Activated T-cell treated with anti-CD3 and anti-CD28 coated beads, Interleukin-2, amount 50 U/mL, for 72 hours (primary cell): ENCODE measurements around the gene RAMP3. TPM values are rescaled to one million over a fixed set of nuclear protein-coding genes. Genes with fewer than 3 reads are reported as not detected.
A peak's percentile ranks its signal among the peaks of the same experiment; 100 is the strongest.
"Not testable (repeated sequence)": the region's sequence is repeated elsewhere in the genome, so short reads cannot be mapped to it uniquely, and the experiment has no call there.

Source experiments
- ATAC-seq, 2 donors: fragments of 150-1000 bp; cut with Tn5 transposase; replicated peaks in 1 of 2; 2 replicates each; pipeline ENCODE4 v1.10.0; 2021; ENCODE audit warnings: moderate library complexity in 2 of 2, mild to moderate bottlenecking in 1 of 2
- DNase-seq, 2 donors: peaks; one replicate each; pipeline ENCODE4 v3.0.0; 2021 to 2022; ENCODE audit warnings: mixed read lengths in 1 of 2
- H3K27ac Mint-ChIP-seq: one replicate; pipeline ENCODE4 v1.8.0; 2022; ENCODE audit warnings: mild to moderate bottlenecking, moderate library complexity, mixed read lengths
- H3K27me3 Mint-ChIP-seq: one replicate; pipeline ENCODE4 v1.8.0; 2022; ENCODE audit warnings: low read depth, mixed read lengths
- H3K36me3 Mint-ChIP-seq, 2 donors: one replicate each; pipeline ENCODE4 v1.8.0; 2022; ENCODE audit warnings: mixed read lengths in 2 of 2, mild to moderate bottlenecking in 1 of 2; ENCODE audit not compliant: insufficient read depth in 2 of 2
- H3K4me1 Mint-ChIP-seq: one replicate; pipeline ENCODE4 v1.8.0; 2022; ENCODE audit warnings: low read depth, mixed read lengths
- H3K4me3 Mint-ChIP-seq, 2 donors: one replicate each; pipeline ENCODE4 v1.8.0; 2022; ENCODE audit warnings: mild to moderate bottlenecking in 2 of 2, mixed read lengths in 2 of 2, moderate library complexity in 2 of 2
- H3K9me3 Mint-ChIP-seq, 2 donors: one replicate each; pipeline ENCODE4 v1.8.0; 2022; ENCODE audit warnings: mixed read lengths in 2 of 2
- total RNA-seq, 2 donors: library from RNA; stranded (reverse); gene quantifications; one replicate each; pipeline ENCODE4 v1.2.3, GENCODE V29; 2022

RAMP3 gene, protein sequence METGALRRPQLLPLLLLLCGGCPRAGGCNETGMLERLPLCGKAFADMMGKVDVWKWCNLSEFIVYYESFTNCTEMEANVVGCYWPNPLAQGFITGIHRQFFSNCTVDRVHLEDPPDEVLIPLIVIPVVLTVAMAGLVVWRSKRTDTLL
- under 1 TPM in 1 of 2 donors, not detected in 1; 0.50 TPM for total RNA-seq

GRCh38 chr7:45157653-45158401 lies at the start of gene RAMP3:
TSS of gene RAMP3 (plus strand) at chr7:45157791. CDS start at chr7:45157829, 38 bp downstream.
- ATAC-seq: no peak
- DNase-seq: no peak
- Mint-ChIP-seq H3K27me3 (peaks cover 27% of the 10 kb centered on the region), H3K9me3 (no peaks in the 10 kb centered on the region), H3K4me1 (peaks cover 5% of the 10 kb centered on the region), H3K36me3 (no peaks in the 10 kb centered on the region), H3K4me3 (no peak within 1 kb of the TSS), H3K27ac (no peak within 1 kb of the TSS)

GRCh38 chr7:45108863-45109262 lies 48.7 kb upstream of the RAMP3 start:
- peaks cover 44% of the 10 kb centered on the region for H3K4me1 Mint-ChIP-seq
- peak overlapping the region; percentile 81 for H3K27ac Mint-ChIP-seq
- H3K9me3 Mint-ChIP-seq: no peaks in the 10 kb centered on the region
- no peak for DNase-seq
- H3K36me3 Mint-ChIP-seq: peaks cover 14 to 25% of the 10 kb centered on the region in 2 donors
- ATAC-seq: no peak
- peak overlapping the region; percentile 81 to 94 for H3K4me3 Mint-ChIP-seq
- no peaks in the 10 kb centered on the region for H3K27me3 Mint-ChIP-seq

GRCh38 chr7:45111298-45112223 lies 46.0 kb upstream of the RAMP3 start, which contains the start of gene TBRG4:
TSS of gene TBRG4 (minus strand) at chr7:45111697. CDS start at chr7:45109237, 2,460 bp downstream.
- Mint-ChIP-seq H3K27ac (peak within 1 kb of the TSS; percentile 97), H3K4me3 (peak within 1 kb of the TSS; percentile 94 to 95), H3K27me3 (peaks cover 6% of the 10 kb centered on the region), H3K9me3 (no peaks in the 10 kb centered on the region), H3K4me1 (peaks cover 35% of the 10 kb centered on the region), H3K36me3 (peaks cover 10 to 24% of the 10 kb centered on the region in 2 donors)
- ATAC-seq (peak; percentile 96 to 98), DNase-seq (peak; percentile 95)

- DNase-seq: no peak
- Mint-ChIP-seq H3K4me1 (peaks cover 28% of the 10 kb centered on the region), H3K27ac (peak overlapping the region; percentile 56), H3K36me3 (peaks cover 10 to 24% of the 10 kb centered on the region in 2 donors), H3K9me3 (no peaks in the 10 kb centered on the region), H3K4me3 (peak overlapping the region; percentile 94 to 95), H3K27me3 (peaks cover 6% of the 10 kb centered on the region)
- ATAC-seq: no peak
Observed at GRCh38 chr7:45112648-45113047, 44.9 kb upstream of the RAMP3 start.

DNA sequence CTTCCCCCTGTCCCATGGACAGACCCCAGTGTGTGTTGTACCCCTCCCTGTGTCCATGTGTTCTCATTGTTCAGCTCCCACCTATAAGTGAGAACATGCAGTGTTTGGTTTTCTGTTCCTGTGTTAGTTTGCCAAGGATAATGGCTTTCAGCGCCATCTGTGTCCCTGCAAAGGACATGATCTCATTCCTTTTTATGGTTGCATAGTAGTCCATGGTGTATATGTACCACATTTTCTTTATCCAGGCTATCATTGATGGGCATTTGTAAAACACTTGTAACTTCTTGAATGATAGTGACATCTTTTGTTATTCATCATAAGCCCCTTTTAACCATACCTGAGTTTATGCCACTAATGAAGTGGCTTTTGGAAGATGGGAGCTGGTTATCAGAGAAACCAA lies 43.3 kb upstream of the RAMP3 start:
- H3K4me1 Mint-ChIP-seq: peaks cover 12% of the 10 kb centered on the region
- peaks cover 6 to 15% of the 10 kb centered on the region in 2 donors for H3K36me3 Mint-ChIP-seq
- ATAC-seq, DNase-seq, H3K27me3 Mint-ChIP-seq, H3K9me3 Mint-ChIP-seq, H3K27ac Mint-ChIP-seq, H3K4me3 Mint-ChIP-seq: not testable (repeated sequence)

- DNase-seq (no peak), ATAC-seq (no peak)
- Mint-ChIP-seq H3K9me3 (no peaks in the 10 kb centered on the region), H3K4me3 (no peak overlapping the region), H3K4me1 (peaks cover 8% of the 10 kb centered on the region), H3K36me3 (peaks cover 6 to 15% of the 10 kb centered on the region in 2 donors), H3K27ac (no peak overlapping the region), H3K27me3 (peaks cover 6% of the 10 kb centered on the region)
Observed at GRCh38 chr7:45114926-45115325, 42.7 kb upstream of the RAMP3 start.

GRCh38 chr7:45116048-45116447 lies 41.5 kb upstream of the RAMP3 start:
- Mint-ChIP-seq H3K27ac (no peak overlapping the region), H3K27me3 (peaks cover 6% of the 10 kb centered on the region), H3K36me3 (peaks cover 6 to 7% of the 10 kb centered on the region in 2 donors), H3K9me3 (no peaks in the 10 kb centered on the region), H3K4me1 (no peaks in the 10 kb centered on the region), H3K4me3 (no peak overlapping the region)
- DNase-seq (no peak), ATAC-seq (no peak)

- Mint-ChIP-seq H3K4me3 (no peak overlapping the region), H3K9me3 (no peaks in the 10 kb centered on the region), H3K27ac (no peak overlapping the region), H3K4me1 (no peaks in the 10 kb centered on the region), H3K27me3 (peaks cover 6% of the 10 kb centered on the region), H3K36me3 (no peaks in the 10 kb centered on the region)
- ATAC-seq (no peak), DNase-seq (no peak)
Observed at GRCh38 chr7:45117582-45117981, 40.0 kb upstream of the RAMP3 start.

DNA sequence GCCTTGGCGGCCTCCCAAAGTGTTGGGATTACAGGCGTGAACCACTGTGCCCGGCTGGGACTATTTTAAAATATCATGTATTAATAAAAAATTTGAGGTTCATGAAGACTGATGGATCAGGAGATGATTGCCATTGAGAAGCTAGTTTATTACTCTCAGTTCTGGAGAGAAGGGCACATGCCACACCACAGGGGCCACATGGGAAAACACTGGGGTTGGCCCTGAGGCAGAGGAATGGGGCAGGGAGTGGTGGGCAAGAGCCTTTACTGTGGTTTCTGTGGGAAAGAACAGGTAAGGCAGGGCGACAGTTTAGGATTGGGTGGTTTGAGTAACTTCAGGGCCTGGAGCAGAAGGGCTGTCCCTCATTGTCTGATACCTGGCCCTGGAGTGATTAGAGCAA lies 39.3 kb upstream of the RAMP3 start:
- H3K36me3 Mint-ChIP-seq: no peaks in the 10 kb centered on the region
- DNase-seq (no peak), ATAC-seq (no peak)
- H3K9me3 Mint-ChIP-seq: no peaks in the 10 kb centered on the region
- H3K27me3 Mint-ChIP-seq: peaks cover 6% of the 10 kb centered on the region
- no peak overlapping the region for H3K27ac Mint-ChIP-seq
- H3K4me1 Mint-ChIP-seq: no peaks in the 10 kb centered on the region
- H3K4me3 Mint-ChIP-seq: no peak overlapping the region

GRCh38 chr7:45118889-45119331 lies 38.7 kb upstream of the RAMP3 start:
- DNase-seq (no peak), ATAC-seq (no peak)
- Mint-ChIP-seq H3K9me3 (no peaks in the 10 kb centered on the region), H3K27me3 (peaks cover 6% of the 10 kb centered on the region), H3K4me1 (no peaks in the 10 kb centered on the region), H3K27ac (no peak overlapping the region), H3K36me3 (no peaks in the 10 kb centered on the region), H3K4me3 (no peak overlapping the region)

DNA sequence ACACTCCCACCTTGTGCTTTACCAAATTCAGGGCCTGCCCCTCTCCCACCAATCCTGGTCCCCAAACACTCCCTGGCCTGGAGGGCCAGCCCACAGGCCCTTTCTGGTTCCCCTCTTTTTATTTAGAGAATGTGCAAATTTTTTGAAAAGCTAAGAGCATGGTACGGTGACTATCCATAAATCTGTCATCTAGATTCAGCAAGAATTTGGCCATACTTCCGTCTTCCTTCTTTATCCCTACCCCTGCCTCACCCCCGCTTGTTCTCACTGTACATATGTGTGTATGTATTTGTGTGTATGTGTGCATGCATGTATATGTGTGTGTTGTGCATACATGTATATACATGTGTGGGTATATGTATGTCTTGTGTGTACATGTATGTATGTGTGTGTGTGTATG lies 38.0 kb upstream of the RAMP3 start:
- H3K27me3 Mint-ChIP-seq: peaks cover under 1% of the 10 kb centered on the region
- no peaks in the 10 kb centered on the region for H3K9me3 Mint-ChIP-seq
- DNase-seq: no peak
- ATAC-seq: no peak
- no peak overlapping the region for H3K27ac Mint-ChIP-seq
- H3K36me3 Mint-ChIP-seq: no peaks in the 10 kb centered on the region
- H3K4me1 Mint-ChIP-seq: no peaks in the 10 kb centered on the region
- no peak overlapping the region for H3K4me3 Mint-ChIP-seq

- DNase-seq (no peak), ATAC-seq (no peak)
- Mint-ChIP-seq H3K4me3 (no peak overlapping the region), H3K9me3 (no peaks in the 10 kb centered on the region), H3K4me1 (no peaks in the 10 kb centered on the region), H3K36me3 (no peaks in the 10 kb centered on the region), H3K27ac (peak overlapping the region; percentile 64), H3K27me3 (no peaks in the 10 kb centered on the region)
Observed at GRCh38 chr7:45122975-45123860, 34.4 kb upstream of the RAMP3 start.
